Right lobe of liver (tissue), 6 donors: Measurements from ENCODE around the gene BACH2. TPM values are rescaled to one million over a fixed set of nuclear protein-coding genes. Genes with fewer than 3 reads are reported as not detected.
"Not testable (repeated sequence)": the region's sequence is repeated elsewhere in the genome, so short reads cannot be mapped to it uniquely, and the experiment has no call there.

Experiments
- ATAC-seq, 4 donors: fragments of 200-7000 bp; cut with Tn5 transposase; one replicate each; pipeline ENCODE4 v1.9.1; 2020; ENCODE audit warnings: mild to moderate bottlenecking in 4 of 4, moderate library complexity in 4 of 4
- DNase-seq, 3 donors: peaks; one replicate each; pipeline ENCODE4 v3.0.0-alpha.2; 2020
- H3K27ac ChIP-seq, 3 donors: fragments of 200-600 bp; one replicate each; pipeline ENCODE4 v1.8.0; 2022
- H3K27me3 ChIP-seq, 2 donors: fragments of 200-600 bp; one replicate each; pipeline ENCODE4 v1.8.0; 2022
- H3K36me3 ChIP-seq, 4 donors: fragments of 200-600 bp; sonication (generic) in 1 of 4; one replicate each; pipeline versions ENCODE4 v1.5.1 to v1.8.0; 2017 to 2022; ENCODE audit warnings: control low read depth in 1 of 4
- H3K4me1 ChIP-seq, 4 donors: fragments of 200-600 bp; sonication (generic) in 1 of 4; one replicate each; pipeline versions ENCODE4 v1.5.1 to v1.8.0; 2017 to 2022; ENCODE audit warnings: control low read depth in 1 of 4
- H3K4me3 ChIP-seq, 3 donors: fragments of 200-600 bp; one replicate each; pipeline ENCODE4 v1.8.0; 2022
- H3K9me3 ChIP-seq, 4 donors: fragments of 200-600 bp; sonication (generic) in 1 of 4; one replicate each; pipeline versions ENCODE4 v1.5.1 to v1.8.0; 2017 to 2022; ENCODE audit warnings: control low read depth in 1 of 4
- POLR2A ChIP-seq: fragments of 450-650 bp; IDR thresholded peaks from one replicate; pipeline ENCODE4 v1.6.1; 2017; ENCODE audit warnings: antibody characterized with exemption, mild to moderate bottlenecking
- WGBS: methylation state at CpG from one replicate; pipeline ENCODE4 v1.1.6; 2018; ENCODE audit warnings: low coverage, low lambda C conversion rate; ENCODE audit not compliant: insufficient coverage; ENCODE audit errors: missing lambda C conversion rate; 5-methylcytosine and 5-hydroxymethylcytosine counted together
- intact Hi-C, 2 donors: fragments of 100-400 bp; cut with DNase I; formaldehyde crosslinking; loops; one replicate each; pipeline versions ENCODE4 v1.11.2 to v1.14.1; 2022
- total RNA-seq, 6 experiments: library from RNA; depleted of rRNA in 2 of 6; stranded (reverse); fragments of >200 nt in 2 of 6; fragmentation: NEBNext Ultra II Directional in 3 of 6; extraction: Animal tissue kit (Norgen Biotek cat#: 25700) in 3 of 6; gene quantifications; one replicate each; pipeline versions ENCODE4 v1.1.0 to v1.2.4, GENCODE V29; 2016 to 2023
- TF ChIP-seq, protein P1 (sequence below), 4 donors: fragments of 200-600 bp in 3 of 4; fragments of 450-650 bp in 1 of 4; IDR thresholded peaks; one replicate each; pipeline versions ENCODE4 v1.5.1 to v1.8.0; 2016 to 2022; ENCODE audit warnings: antibody characterized with exemption in 4 of 4, mild to moderate bottlenecking in 2 of 4
- donor health status: DM: no; HTN: yes; CAD: no.
- donor health status: DM: no; HTN: no; CAD: no.
- donor health status: DM: no; HTN: no; CAD: no.
- donor health status: DM: no; HTN: yes; CAD: no.
- donor health status: DM: no; HTN: yes; CAD: no.

BACH2 gene
- total RNA-seq, 6 experiments from 2014 or later: 2.6 to 12.6 (median 3.1) TPM

DNA sequence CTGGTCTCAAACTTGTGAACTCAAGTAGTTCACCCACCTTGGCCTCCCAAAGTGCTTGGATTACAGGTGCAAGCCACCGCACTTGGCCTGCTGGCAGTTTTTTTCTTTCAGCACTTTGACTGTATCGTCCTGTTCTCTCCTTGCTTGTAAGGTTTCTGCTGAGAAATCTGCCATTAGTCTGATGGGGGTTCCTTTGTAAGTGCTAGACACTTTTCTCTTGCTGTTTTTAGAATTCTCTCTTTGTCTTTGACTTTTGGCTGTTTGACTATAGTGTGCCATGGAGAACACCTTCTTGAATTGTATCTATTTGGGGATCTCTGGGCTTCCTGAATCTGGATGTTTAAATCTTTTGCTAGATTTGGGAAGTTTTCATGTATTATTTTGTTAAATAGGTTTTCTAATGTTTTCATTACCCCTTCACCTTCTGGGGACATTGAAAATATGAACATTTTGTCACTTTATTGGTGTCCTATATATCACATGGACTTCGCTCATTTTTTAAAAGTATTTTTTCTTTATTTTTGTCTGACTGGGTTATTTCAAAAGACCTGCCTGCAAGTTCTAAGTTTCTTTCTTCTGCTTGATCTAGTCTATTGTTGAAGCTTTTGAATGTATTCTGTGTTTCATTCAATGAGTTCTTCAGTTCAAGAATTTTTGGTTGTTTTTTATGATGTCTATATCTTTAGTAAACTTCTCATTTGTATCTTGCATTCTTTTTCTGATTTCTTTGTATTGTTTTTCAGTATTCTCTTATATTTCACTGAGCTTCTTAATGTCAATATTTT, 380.3 kb downstream of the BACH2 start:
- intact Hi-C loops: no loop called here
- Histone ChIP-seq H3K27me3 (no peaks in the 10 kb centered on the region), H3K4me3 (no peak overlapping the region), H3K36me3 (no peaks in the 10 kb centered on the region), H3K4me1 (no peaks in the 10 kb centered on the region), H3K9me3 (no peaks in the 10 kb centered on the region), H3K27ac (no peak overlapping the region)
- WGBS: 85% methylated on average over 3 of the region's 3 CpGs
- TF ChIP-seq, protein P1, sequence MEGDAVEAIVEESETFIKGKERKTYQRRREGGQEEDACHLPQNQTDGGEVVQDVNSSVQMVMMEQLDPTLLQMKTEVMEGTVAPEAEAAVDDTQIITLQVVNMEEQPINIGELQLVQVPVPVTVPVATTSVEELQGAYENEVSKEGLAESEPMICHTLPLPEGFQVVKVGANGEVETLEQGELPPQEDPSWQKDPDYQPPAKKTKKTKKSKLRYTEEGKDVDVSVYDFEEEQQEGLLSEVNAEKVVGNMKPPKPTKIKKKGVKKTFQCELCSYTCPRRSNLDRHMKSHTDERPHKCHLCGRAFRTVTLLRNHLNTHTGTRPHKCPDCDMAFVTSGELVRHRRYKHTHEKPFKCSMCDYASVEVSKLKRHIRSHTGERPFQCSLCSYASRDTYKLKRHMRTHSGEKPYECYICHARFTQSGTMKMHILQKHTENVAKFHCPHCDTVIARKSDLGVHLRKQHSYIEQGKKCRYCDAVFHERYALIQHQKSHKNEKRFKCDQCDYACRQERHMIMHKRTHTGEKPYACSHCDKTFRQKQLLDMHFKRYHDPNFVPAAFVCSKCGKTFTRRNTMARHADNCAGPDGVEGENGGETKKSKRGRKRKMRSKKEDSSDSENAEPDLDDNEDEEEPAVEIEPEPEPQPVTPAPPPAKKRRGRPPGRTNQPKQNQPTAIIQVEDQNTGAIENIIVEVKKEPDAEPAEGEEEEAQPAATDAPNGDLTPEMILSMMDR (IDR thresholded peaks at IDR 0.05): no peak
- TF ChIP-seq POLR2A: no peak
- no peak for DNase-seq
- ATAC-seq: no peak

DNA sequence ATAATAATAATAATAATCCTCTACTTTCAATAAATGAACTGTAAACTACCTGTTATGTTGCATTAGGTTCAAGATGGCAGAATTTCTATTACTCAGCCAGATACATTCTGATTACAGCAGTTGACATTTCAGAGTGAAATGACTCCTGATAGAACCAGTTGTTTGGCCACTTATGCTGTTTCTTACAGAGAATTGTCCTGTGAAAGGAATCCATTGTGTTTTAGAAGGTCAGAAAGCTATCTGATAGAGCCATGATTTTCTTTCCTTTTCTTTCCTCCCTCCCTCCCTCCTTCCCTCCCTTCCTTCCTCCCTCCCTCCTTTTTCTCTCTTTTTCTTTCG, 385.8 kb downstream of the BACH2 start:
- Histone ChIP-seq H3K36me3 (no peaks in the 10 kb centered on the region), H3K4me3 (no peak overlapping the region), H3K27ac (no peak overlapping the region), H3K27me3 (no peaks in the 10 kb centered on the region), H3K4me1 (no peaks in the 10 kb centered on the region), H3K9me3 (no peaks in the 10 kb centered on the region)
- ATAC-seq: no peak
- no peak for DNase-seq
- WGBS: 67% methylated on average over 1 of the region's 1 CpG
- intact Hi-C loops: no loop called here
- TF ChIP-seq, protein P1 (IDR thresholded peaks at IDR 0.05): no peak
- TF ChIP-seq POLR2A: no peak

DNA sequence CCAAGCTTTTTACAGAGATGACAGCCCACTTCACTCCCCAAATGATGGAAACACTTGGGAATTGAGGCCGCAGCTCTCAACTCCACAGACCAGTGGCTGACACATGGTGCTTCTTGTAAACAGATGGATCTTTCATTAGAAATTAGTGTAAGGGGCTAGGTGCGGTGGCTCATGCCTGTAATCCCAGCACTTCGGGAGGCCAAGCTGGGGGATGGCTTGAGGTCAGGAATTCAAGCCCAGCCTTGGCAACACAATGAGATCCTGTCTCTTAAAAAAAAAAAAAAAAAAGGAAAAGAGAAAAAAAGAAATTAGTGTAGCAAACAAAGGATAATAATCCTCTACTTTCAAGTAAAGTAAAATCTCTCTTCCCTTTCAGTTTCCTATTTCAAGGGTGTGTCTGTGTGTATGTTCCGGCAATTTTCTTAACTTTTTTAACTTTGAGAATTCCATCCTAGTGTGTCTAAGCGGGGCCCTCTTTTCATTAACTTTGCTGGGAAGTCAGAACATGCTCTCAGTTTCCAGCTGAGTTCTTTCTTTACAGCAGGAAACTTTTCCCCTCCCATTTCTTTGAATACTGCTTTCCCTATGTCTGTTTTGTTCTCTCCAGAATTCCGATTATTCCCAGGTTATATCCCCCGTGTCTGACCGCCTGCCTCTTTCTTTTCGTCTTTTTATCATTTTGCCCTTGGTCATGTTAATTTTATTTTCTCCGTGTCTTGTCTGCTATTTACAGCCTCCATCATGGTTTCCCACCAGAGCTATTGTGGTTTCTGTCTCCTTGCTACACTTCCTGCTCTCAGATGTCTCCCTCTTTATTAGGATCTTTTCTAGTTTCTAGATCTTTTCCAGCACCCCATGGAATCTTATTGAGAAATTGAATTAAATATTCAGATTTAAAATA, 386.4 kb downstream of the BACH2 start:
- intact Hi-C loops, H3K4me1 ChIP-seq, ATAC-seq, H3K27ac ChIP-seq, H3K36me3 ChIP-seq, H3K27me3 ChIP-seq, H3K4me3 ChIP-seq, DNase-seq, H3K9me3 ChIP-seq: not testable (repeated sequence)
- 58% methylated on average over 10 of the region's 10 CpGs for WGBS

DNA sequence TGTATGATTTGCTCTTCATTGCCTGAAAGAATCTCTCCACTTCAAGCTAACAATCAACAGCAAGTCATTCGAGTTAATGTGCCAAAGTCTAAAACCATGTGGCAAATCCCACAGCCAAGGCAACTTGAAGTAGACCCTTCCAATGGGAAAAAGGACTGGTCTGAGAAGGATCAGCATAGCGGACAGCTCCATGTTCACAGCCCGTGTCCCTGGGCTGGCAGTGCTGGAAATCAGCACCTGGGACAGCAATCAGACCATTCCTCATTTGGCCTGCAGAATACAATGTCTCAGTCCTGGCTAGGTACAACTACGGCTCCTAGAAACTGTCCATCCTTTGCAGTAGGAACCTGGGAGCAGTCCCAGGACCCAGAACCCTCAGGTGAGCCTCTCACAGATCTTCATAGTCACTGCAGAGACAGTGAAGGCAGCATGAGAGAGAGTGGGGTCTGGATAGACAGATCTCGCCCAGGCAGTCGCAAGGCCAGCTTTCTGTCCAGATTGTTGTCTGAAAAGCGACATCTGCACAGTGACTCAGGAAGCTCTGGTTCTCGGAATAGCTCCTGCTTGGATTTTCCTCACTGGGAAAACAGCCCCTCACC, 401.3 kb downstream of the BACH2 start:
- TF ChIP-seq POLR2A: no peak
- TF ChIP-seq, protein P1 (IDR thresholded peaks at IDR 0.05): no peak

DNA sequence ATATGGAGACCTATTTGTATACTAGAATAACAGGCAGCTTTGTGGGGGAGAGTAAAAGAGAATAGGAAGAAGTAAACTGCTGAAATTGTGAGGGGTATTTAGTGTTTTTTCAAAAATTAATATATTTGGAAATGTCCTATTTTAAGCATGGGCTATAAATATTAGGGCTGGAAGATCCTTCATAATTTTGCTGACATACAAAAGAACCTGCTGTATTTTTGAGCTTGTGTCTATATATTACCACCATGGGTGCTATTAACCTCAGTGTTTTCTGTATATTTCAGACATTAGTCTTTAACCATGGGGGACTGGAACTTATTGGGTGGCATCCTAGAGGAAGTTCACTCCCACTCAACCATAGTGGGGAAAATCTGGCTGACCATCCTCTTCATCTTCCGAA, 402.5 kb downstream of the BACH2 start, which contains the start of gene GJA10:
Gene GJA10, plus strand, starts transcription at position 301 of the 400 bp plus-strand sequence. Its CDS starts 0 bp downstream, at position 301.
- Histone ChIP-seq H3K4me3 (no peak within 1 kb of the TSS), H3K27ac (no peak within 1 kb of the TSS), H3K4me1 (no peaks in the 10 kb centered on the region), H3K27me3 (no peaks in the 10 kb centered on the region), H3K36me3 (no peaks in the 10 kb centered on the region), H3K9me3 (no peaks in the 10 kb centered on the region)
- DNase-seq (no peak), ATAC-seq (no peak)
- WGBS: 86% methylated on average over 1 of the region's 1 CpG
- no peak for TF ChIP-seq POLR2A
- TF ChIP-seq, protein P1 (IDR thresholded peaks at IDR 0.05): no peak
- intact Hi-C loops: no loop called here

More for the DNA sequence above, 401.3 kb downstream of the BACH2 start:
- ATAC-seq (peak in 3 of 4 donors; percentile 49 to 73 (median 52)), DNase-seq (no peak)
- Histone ChIP-seq H3K4me1 (no peaks in the 10 kb centered on the region), H3K36me3 (no peaks in the 10 kb centered on the region), H3K9me3 (no peaks in the 10 kb centered on the region), H3K27me3 (no peaks in the 10 kb centered on the region), H3K4me3 (no peak overlapping the region), H3K27ac (no peak overlapping the region)
- WGBS: 53% methylated on average over 4 of the region's 8 CpGs
- intact Hi-C loops: no loop called here

DNA sequence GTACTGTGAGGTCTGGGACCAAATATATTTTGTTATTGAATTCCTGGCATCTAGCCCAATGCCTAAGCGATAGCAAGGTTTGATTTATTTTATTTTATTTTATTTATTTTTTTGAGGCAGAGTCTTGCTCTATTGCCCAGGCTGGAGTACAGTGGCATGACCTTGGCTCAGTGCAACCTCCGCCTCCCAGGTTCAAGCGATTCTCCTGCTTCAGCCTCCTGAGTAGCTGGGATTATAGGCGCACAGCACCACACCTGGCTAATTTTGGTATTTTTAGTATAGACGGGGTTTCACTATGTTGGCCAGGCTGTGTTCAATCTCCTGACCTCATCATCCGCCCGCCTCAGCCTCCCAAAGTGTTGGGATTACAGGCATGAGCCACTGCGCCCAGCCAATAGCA, 404.1 kb downstream of the BACH2 start:
- intact Hi-C loops, H3K27ac ChIP-seq, H3K4me1 ChIP-seq, H3K36me3 ChIP-seq, DNase-seq, ATAC-seq, H3K4me3 ChIP-seq, H3K27me3 ChIP-seq, H3K9me3 ChIP-seq: not testable (repeated sequence)
- WGBS: 72% methylated on average over 8 of the region's 8 CpGs
